Sigmoid colon (tissue), 7 donors: ENCODE data around the gene RASSF7. TPM values are rescaled to one million over a fixed set of nuclear protein-coding genes. Genes with fewer than 3 reads are reported as not detected.
A peak's percentile ranks its signal among the peaks of the same experiment; 100 is the strongest.
"Not testable (repeated sequence)": the region's sequence is repeated elsewhere in the genome, so short reads cannot be mapped to it uniquely, and the experiment has no call there.

Source experiments
- DNase-seq: peaks from one replicate; pipeline ENCODE4 v3.0.0-alpha.2; 2019
- H3K27ac ChIP-seq, 4 donors: fragments of 200-600 bp; sonication (generic); one replicate each; pipeline ENCODE4 v1.5.1; 2016 to 2019; ENCODE audit warnings: mild to moderate bottlenecking in 1 of 4
- H3K27me3 ChIP-seq, 3 donors: fragments of 200-600 bp; sonication (generic); one replicate each; pipeline ENCODE4 v1.5.1; 2019; ENCODE audit warnings: mild to moderate bottlenecking in 1 of 3
- H3K36me3 ChIP-seq, 4 donors: fragments of 200-600 bp; sonication (generic); one replicate each; pipeline ENCODE4 v1.5.1; 2016 to 2019
- H3K4me1 ChIP-seq, 4 donors: fragments of 200-600 bp; sonication (generic); one replicate each; pipeline ENCODE4 v1.5.1; 2017 to 2019
- H3K4me3 ChIP-seq, 4 donors: fragments of 200-600 bp; sonication (generic); one replicate each; pipeline ENCODE4 v1.5.1; 2017 to 2019; ENCODE audit warnings: mild to moderate bottlenecking in 2 of 4, moderate library complexity in 1 of 4
- H3K9me3 ChIP-seq, 4 donors: fragments of 200-600 bp in 3 of 4; sonication (generic) in 3 of 4; one replicate each; pipeline versions ENCODE4 v1.5.1 to v1.6.1; 2013 to 2019
- EP300 ChIP-seq, 4 donors: sonication (generic); formaldehyde crosslinking; IDR thresholded peaks; one replicate each; pipeline ENCODE4 v1.6.1; 2017; ENCODE audit warnings: antibody characterized with exemption in 4 of 4
- POLR2A ChIP-seq, 2 donors: fragments of 450-650 bp; IDR thresholded peaks; one replicate each; pipeline ENCODE4 v1.6.1; 2016; ENCODE audit warnings: antibody characterized with exemption in 2 of 2, mild to moderate bottlenecking in 2 of 2, moderate library complexity in 2 of 2
- POLR2AphosphoS5 ChIP-seq, 4 donors: sonication (generic); formaldehyde crosslinking; IDR thresholded peaks; one replicate each; pipeline ENCODE4 v1.6.1; 2017; ENCODE audit warnings: antibody characterized with exemption in 4 of 4
- WGBS, 2 donors: extraction: QIAGEN DNeasy Blood & Tissue Kit; methylation state at CpG; one replicate each; pipeline ENCODE4 v1.1.7; 2013; 5-methylcytosine and 5-hydroxymethylcytosine counted together
- intact Hi-C: fragments of 100-400 bp; cut with DNase I; formaldehyde crosslinking; loops from one replicate; pipeline ENCODE4 v1.15.1; 2023
- polyA plus RNA-seq, 3 donors: library from polyadenylated mRNA; stranded (reverse); fragments of 200-250 nt; gene quantifications; one replicate each; pipeline ENCODE4 v1.2.3, GENCODE V29; 2013
- total RNA-seq, 4 donors: library from RNA; depleted of rRNA; stranded (reverse); fragments of >200 nt; gene quantifications; one replicate each; pipeline ENCODE4 v1.1.0, GENCODE V29; 2016
- TF ChIP-seq, protein P1 (sequence below), 4 experiments: fragments of 450-650 bp in 3 of 4; fragments of 200-600 bp in 1 of 4; IDR thresholded peaks; one replicate each; pipeline ENCODE4 v1.5.1; 2016 to 2019; ENCODE audit warnings: antibody characterized with exemption in 4 of 4, mild to moderate bottlenecking in 3 of 4, moderate library complexity in 2 of 4
- donor health status: healthy with polysubstance abuse.
- donor health status: Bipolar disorder and iron deficiency.
- donor health status: healthy.

The RASSF7 gene
- total and polyA plus RNA-seq, 7 donors: 3.0 to 122 (median 5.4) TPM

DNA sequence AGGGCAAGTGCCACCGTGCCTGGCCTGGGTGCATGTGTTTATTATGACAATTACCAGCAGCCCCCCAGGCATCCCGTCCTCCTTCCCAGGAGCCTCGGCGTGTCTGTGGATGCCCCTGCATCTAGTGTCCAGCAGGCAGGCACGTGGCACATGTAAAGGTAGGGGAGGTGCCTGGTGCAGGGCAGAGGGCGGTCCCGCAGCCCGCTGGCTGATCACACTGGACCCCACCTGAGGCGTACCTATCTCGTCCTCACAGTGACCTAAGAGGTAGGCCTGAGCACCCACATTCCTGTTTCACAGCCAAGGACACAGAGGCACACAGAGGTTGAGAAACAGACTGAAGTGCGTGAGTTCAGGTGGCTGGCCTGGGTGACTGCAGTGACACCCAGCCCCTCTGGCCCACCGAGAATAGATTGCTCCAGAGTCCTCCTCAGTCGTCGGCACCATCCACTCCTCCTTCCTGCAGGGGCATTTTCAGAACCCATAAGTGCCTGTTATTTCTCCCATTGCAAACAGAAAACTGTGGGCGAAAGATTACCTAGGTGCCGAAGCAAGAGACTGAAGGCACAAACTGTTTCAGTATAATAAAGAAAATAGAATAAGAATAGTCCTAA lies 12.5 kb downstream of the RASSF7 start:
- WGBS, 2 donors: 93 to 95% methylated on average over 16 of the region's 16 CpGs
- Histone ChIP-seq H3K4me3 (no peak overlapping the region), H3K4me1 (peaks cover 0 to 39% (median 36%) of the 10 kb centered on the region in 4 donors), H3K27ac (peak overlapping the region in 2 of 4 donors; percentile 26 to 58), H3K36me3 (no peaks in the 10 kb centered on the region), H3K27me3 (peaks cover 0 to 12% (median 6%) of the 10 kb centered on the region in 3 donors), H3K9me3 (no peaks in the 10 kb centered on the region)
- TF ChIP-seq, protein P1, sequence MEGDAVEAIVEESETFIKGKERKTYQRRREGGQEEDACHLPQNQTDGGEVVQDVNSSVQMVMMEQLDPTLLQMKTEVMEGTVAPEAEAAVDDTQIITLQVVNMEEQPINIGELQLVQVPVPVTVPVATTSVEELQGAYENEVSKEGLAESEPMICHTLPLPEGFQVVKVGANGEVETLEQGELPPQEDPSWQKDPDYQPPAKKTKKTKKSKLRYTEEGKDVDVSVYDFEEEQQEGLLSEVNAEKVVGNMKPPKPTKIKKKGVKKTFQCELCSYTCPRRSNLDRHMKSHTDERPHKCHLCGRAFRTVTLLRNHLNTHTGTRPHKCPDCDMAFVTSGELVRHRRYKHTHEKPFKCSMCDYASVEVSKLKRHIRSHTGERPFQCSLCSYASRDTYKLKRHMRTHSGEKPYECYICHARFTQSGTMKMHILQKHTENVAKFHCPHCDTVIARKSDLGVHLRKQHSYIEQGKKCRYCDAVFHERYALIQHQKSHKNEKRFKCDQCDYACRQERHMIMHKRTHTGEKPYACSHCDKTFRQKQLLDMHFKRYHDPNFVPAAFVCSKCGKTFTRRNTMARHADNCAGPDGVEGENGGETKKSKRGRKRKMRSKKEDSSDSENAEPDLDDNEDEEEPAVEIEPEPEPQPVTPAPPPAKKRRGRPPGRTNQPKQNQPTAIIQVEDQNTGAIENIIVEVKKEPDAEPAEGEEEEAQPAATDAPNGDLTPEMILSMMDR (IDR thresholded peaks at IDR 0.05): no peak
- TF ChIP-seq EP300 (IDR thresholded peaks at IDR 0.05) (no peak), POLR2AphosphoS5 (IDR thresholded peaks at IDR 0.05) (no peak), POLR2A (IDR thresholded peaks at IDR 0.05) (no peak)
- DNase-seq: no peak
- intact Hi-C loops: no loop called here

DNA sequence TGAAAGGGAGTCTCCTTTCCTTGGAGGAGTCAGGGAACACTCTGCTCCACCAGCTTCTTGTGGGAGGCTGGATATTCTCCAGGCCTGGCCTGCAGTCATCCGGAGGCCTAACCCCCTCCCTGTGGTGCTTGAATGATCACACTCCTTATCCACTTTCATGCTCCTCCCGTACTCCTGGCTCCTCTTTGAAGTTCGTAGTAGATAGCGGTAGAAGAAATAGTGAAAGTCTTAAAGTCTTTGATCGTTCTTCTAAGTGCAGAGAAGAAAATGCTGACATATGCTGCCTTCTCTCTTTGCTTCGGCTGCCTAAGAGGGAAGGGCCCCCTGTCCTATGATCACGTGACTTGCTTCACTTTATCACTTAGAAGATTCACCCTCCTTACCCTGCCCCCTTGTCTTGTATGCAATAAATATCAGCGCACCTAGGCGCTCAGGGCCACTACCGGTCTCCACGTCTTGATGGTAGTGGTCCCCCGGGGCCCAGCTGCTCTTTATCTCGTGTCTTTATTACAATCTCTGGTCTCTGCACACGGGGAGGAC lies 13.3 kb downstream of the RASSF7 start:
- whole genome bisulfite sequencing, 2 donors: 56 to 58% methylated on average over 14 of the region's 14 CpGs
- Histone ChIP-seq H3K27ac (peak overlapping the region in 2 of 4 donors; percentile 5 to 58), H3K27me3 (peaks cover 0 to 12% (median 6%) of the 10 kb centered on the region in 3 donors), H3K4me1 (peaks cover 0 to 44% (median 41%) of the 10 kb centered on the region in 4 donors)
- H3K4me3 ChIP-seq, H3K9me3 ChIP-seq, H3K36me3 ChIP-seq, intact Hi-C loops, DNase-seq: not testable (repeated sequence)

DNA sequence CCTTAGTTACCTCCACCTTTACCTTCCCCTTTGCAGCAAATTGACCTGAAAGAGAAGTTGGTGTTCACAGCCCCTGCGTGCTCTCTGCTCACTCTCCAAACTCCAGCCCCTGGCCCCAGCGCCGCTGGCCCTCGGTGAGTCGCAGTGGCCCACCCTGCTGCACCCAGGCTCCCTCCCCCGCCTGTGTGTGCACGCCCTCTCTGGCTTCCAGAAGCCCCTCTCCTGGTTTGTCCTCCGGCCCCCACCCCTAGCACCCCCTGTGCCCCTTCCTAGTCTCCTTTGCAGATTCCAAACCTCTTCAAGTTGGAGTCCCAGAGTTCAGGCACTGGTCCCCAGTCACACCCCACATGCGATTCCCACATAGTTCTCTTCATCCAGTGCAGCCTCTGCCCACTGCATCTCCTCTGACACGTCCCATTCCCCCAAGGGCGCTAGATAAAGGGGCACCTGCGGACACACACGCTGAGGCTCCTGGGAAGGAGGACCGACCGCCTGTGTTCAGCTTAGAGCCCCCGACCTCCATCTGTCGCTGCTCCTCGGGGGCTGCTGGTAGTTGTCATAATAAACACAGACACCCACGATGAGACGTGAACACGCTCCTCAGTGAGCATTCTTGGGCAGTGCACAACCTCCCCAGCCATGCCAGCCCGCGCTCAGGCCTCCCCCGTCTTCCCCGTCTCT lies 14.0 kb downstream of the RASSF7 start:
- no peaks in the 10 kb centered on the region for H3K9me3 ChIP-seq
- 21% methylated on average over 25 of the region's 25 CpGs for WGBS, 2 donors
- DNase-seq: no peak
- H3K4me1 ChIP-seq: peaks cover 0 to 46% (median 43%) of the 10 kb centered on the region in 4 donors
- H3K4me3 ChIP-seq: peak overlapping the region; percentile 51 to 90 (median 68)
- TF ChIP-seq POLR2AphosphoS5 (IDR thresholded peaks at IDR 0.05) (no peak), EP300 (IDR thresholded peaks at IDR 0.05) (no peak), POLR2A (IDR thresholded peaks at IDR 0.05) (no peak)
- TF ChIP-seq, protein P1 (IDR thresholded peaks at IDR 0.05): no peak
- peaks cover 0 to 12% (median 6%) of the 10 kb centered on the region in 3 donors for H3K27me3 ChIP-seq
- no peaks in the 10 kb centered on the region for H3K36me3 ChIP-seq
- intact Hi-C loops: loop anchor here (5.0 kb wide), 2 partner anchors 43 to 123 kb away; partner anchors contain the start of genes DEAF1, IRF7 and TMEM80
- H3K27ac ChIP-seq: peak overlapping the region in 3 of 4 donors; percentile 64 to 86 (median 67)

DNA sequence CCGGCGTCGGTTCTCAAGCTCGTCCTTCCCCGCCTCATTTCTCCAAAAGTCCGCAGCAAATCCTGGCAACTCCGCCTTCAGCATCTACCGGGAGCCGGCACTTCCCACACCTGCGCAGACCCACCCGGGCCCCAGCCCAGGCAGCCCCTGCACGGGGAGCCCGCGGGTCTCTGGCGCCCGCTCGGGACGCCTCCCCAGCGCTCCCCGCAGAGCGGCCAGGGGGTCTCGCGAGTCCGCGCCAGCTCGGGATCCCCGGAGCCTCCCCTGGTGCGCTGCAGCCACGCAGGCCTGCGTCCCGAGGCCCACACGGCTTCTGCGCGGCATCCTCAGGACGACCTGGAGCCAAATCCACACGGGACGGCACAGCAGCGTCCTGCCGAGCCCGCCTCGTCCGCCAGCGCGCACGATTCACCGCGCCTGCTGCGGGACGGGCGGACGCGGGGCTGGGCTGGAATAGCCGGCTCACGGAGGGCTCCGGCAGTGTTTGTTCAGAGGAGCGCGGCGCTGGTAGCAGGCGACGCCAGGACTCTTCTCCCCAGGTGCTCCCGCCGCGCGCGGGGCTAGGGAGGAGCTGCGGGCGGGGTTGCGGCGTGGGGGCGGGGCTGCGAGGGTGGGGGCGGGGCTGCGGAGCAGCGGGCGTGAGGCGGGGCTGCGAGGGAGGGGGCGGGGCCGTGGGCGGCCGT lies 14.7 kb downstream of the RASSF7 start:
- peaks cover 0 to 53% (median 50%) of the 10 kb centered on the region in 4 donors for H3K4me1 ChIP-seq
- no peak for DNase-seq
- 1% methylated on average over 81 of the region's 81 CpGs for WGBS, 2 donors

More for the DNA sequence above, 14.7 kb downstream of the RASSF7 start:
- peaks cover 0 to 12% (median 6%) of the 10 kb centered on the region in 3 donors for H3K27me3 ChIP-seq
- peak overlapping the region; percentile 58 to 86 (median 66) for H3K27ac ChIP-seq
- H3K9me3 ChIP-seq: no peaks in the 10 kb centered on the region
- intact Hi-C loops: loop anchor here (5.0 kb wide), 2 partner anchors 42 to 122 kb away; partner anchors contain the start of genes DEAF1, IRF7 and TMEM80
- no peaks in the 10 kb centered on the region for H3K36me3 ChIP-seq
- TF ChIP-seq, protein P1 (IDR thresholded peaks at IDR 0.05): peak in 1 of 4 experiments; percentile 12
- peak; percentile 2 to 67 (median 63) for TF ChIP-seq POLR2AphosphoS5 (IDR thresholded peaks at IDR 0.05)
- TF ChIP-seq POLR2A (IDR thresholded peaks at IDR 0.05): peak in 1 of 2 donors; percentile 15
- TF ChIP-seq EP300 (IDR thresholded peaks at IDR 0.05): no peak
- H3K4me3 ChIP-seq: peak overlapping the region; percentile 51 to 90 (median 68)
